ENCODE data around the gene MICAL2.

DNA sequence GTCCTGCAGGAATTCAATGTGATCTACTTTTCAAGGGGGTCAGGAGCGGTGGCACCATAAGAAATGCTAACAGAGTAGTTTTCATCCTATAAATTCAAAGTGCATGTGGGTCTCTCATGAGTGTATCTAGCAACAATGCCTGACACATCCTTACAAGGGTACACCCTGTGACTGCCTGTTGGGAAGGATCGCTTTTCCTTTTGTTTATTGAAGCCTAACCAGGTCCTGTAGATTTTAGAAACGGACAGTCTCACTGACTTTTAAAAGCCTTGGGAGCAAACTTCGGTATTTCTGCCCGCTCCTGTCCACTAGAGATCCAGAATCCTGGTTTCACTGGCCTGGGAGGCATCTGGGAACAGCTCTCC is 102.4 kb downstream of the MICAL2 start:
- TF ChIP-seq, protein P1, sequence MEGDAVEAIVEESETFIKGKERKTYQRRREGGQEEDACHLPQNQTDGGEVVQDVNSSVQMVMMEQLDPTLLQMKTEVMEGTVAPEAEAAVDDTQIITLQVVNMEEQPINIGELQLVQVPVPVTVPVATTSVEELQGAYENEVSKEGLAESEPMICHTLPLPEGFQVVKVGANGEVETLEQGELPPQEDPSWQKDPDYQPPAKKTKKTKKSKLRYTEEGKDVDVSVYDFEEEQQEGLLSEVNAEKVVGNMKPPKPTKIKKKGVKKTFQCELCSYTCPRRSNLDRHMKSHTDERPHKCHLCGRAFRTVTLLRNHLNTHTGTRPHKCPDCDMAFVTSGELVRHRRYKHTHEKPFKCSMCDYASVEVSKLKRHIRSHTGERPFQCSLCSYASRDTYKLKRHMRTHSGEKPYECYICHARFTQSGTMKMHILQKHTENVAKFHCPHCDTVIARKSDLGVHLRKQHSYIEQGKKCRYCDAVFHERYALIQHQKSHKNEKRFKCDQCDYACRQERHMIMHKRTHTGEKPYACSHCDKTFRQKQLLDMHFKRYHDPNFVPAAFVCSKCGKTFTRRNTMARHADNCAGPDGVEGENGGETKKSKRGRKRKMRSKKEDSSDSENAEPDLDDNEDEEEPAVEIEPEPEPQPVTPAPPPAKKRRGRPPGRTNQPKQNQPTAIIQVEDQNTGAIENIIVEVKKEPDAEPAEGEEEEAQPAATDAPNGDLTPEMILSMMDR (IDR thresholded peaks at IDR 0.05), result no peak
- no peak for TF ChIP-seq POLR2A (IDR thresholded peaks at IDR 0.05)
